AG10803 (cell line): Measurements from ENCODE around the gene SERPINB4.

Experiments
- DNase-seq: peaks from one replicate; pipeline ENCODE4 v3.0.0; 2010; ENCODE audit warnings: low read depth
- H3K4me3 ChIP-seq: 2 replicates; pipeline ENCODE4 v1.5.1; 2011; ENCODE audit warnings: mild to moderate bottlenecking, low read length, control low read depth
- CTCF ChIP-seq: conservative IDR thresholded peaks from 2 replicates; pipeline ENCODE4 v1.5.1; 2011; ENCODE audit warnings: mild to moderate bottlenecking, low read length, control low read depth, inconsistent platforms

SERPINB4 gene

GRCh38 chr18:63596964-63597363, 47.1 kb downstream of the SERPINB4 start:
- H3K4me3 ChIP-seq: no peak overlapping the region
- TF ChIP-seq CTCF: no peak
- no peak for DNase-seq

GRCh38 chr18:63592471-63592870, 51.6 kb downstream of the SERPINB4 start:
- TF ChIP-seq CTCF: no peak
- DNase-seq: no peak
- H3K4me3 ChIP-seq: no peak overlapping the region

GRCh38 chr18:63591725-63592124, 52.3 kb downstream of the SERPINB4 start:
- DNase-seq: no peak
- no peak overlapping the region for H3K4me3 ChIP-seq
- no peak for TF ChIP-seq CTCF

- H3K4me3 ChIP-seq: no peak overlapping the region
- no peak for DNase-seq
- no peak for TF ChIP-seq CTCF
Observed at GRCh38 chr18:63590966-63591695, 52.9 kb downstream of the SERPINB4 start.

GRCh38 chr18:63590373-63590772, 53.7 kb downstream of the SERPINB4 start:
- no peak for TF ChIP-seq CTCF
- DNase-seq: peak; percentile 15
- no peak overlapping the region for H3K4me3 ChIP-seq

- no peak overlapping the region for H3K4me3 ChIP-seq
- no peak for TF ChIP-seq CTCF
- peak; percentile 9 for DNase-seq
Observed at GRCh38 chr18:63588909-63589308, 55.1 kb downstream of the SERPINB4 start.
